Tibial nerve (tissue), 4 donors: ENCODE data around the gene NTF3. TPM values are rescaled to one million over a fixed set of nuclear protein-coding genes. Genes with fewer than 3 reads are reported as not detected.

Source experiments
- DNase-seq, 2 donors: peaks; one replicate each; pipeline ENCODE4 v3.0.0-alpha.2; 2019; ENCODE audit warnings: low spot score in 2 of 2
- H3K27ac ChIP-seq, 4 donors: fragments of 200-600 bp; sonication (generic) in 3 of 4; one replicate each; pipeline ENCODE4 v1.5.1; 2017 to 2019; ENCODE audit warnings: mild to moderate bottlenecking in 1 of 4
- H3K27me3 ChIP-seq, 2 donors: fragments of 200-600 bp; sonication (generic) in 1 of 2; one replicate each; pipeline versions ENCODE4 v1.5.1 to v1.6.0; 2017 to 2019
- H3K36me3 ChIP-seq, 3 donors: fragments of 200-600 bp; sonication (generic); one replicate each; pipeline ENCODE4 v1.5.1; 2018 to 2019
- H3K4me1 ChIP-seq, 4 donors: fragments of 200-600 bp; sonication (generic) in 3 of 4; one replicate each; pipeline ENCODE4 v1.5.1; 2017 to 2019
- H3K4me3 ChIP-seq, 4 donors: fragments of 200-600 bp; sonication (generic) in 3 of 4; one replicate each; pipeline ENCODE4 v1.5.1; 2017 to 2019; ENCODE audit warnings: mild to moderate bottlenecking in 1 of 4, moderate library complexity in 1 of 4
- H3K9me3 ChIP-seq, 4 donors: fragments of 200-600 bp; sonication (generic) in 3 of 4; one replicate each; pipeline ENCODE4 v1.5.1; 2017 to 2019
- CTCF ChIP-seq, 5 experiments: fragments of 200-600 bp in 3 of 5; fragments of 450-650 bp in 2 of 5; sonication (generic) in 3 of 5; IDR thresholded peaks; one replicate each; pipeline ENCODE4 v1.5.1; 2016 to 2019; ENCODE audit warnings: antibody characterized with exemption in 5 of 5, mild to moderate bottlenecking in 3 of 5, moderate library complexity in 2 of 5
- EP300 ChIP-seq, 2 donors: sonication (generic); formaldehyde crosslinking; IDR thresholded peaks; one replicate each; pipeline ENCODE4 v1.6.1; 2017; ENCODE audit warnings: antibody characterized with exemption in 2 of 2, mild to moderate bottlenecking in 1 of 2
- POLR2A ChIP-seq, 2 donors: fragments of 450-650 bp; IDR thresholded peaks; one replicate each; pipeline ENCODE4 v1.6.1; 2017; ENCODE audit warnings: antibody characterized with exemption in 2 of 2, mild to moderate bottlenecking in 2 of 2, moderate library complexity in 2 of 2
- WGBS, 2 donors: methylation state at CpG; one replicate each; pipeline ENCODE4 v1.1.5; 2018; 5-methylcytosine and 5-hydroxymethylcytosine counted together
- total RNA-seq, 4 donors: library from RNA; depleted of rRNA; stranded (reverse); fragments of >200 nt; gene quantifications; one replicate each; pipeline ENCODE4 v1.1.0, GENCODE V29; 2016

Gene NTF3
- total RNA-seq, 4 donors from 2014 or later = 1.2 to 5.3 TPM; not detected in 2

DNA sequence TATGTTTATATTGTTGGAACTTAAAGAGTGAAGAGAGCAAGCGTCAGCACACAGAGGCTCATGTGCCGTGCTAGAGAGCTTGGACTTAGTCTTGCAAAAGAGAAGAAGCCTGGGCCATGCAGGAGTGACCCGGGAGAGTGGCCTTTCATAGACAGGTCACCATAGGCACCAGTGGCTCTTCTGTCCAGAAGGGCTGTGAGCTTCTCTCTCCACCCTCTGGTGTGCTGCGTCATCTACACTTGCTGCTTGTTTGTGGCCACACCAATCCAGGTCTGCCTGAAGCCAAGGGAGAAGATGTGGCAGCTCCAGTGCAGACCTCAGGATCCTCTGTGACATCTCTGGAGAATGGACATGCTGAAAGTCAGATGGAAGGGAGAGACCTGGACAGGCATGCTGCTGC is 74.4 kb downstream of the NTF3 start:
- H3K4me1 ChIP-seq = peaks cover 0 to under 1% (median 0%) of the 10 kb centered on the region in 4 donors
- WGBS, 2 donors = 75 to 83% methylated on average over 4 of the region's 4 CpGs
- DNase-seq = no peak
- no peaks in the 10 kb centered on the region for H3K27me3 ChIP-seq
- no peaks in the 10 kb centered on the region for H3K9me3 ChIP-seq
- no peak overlapping the region for H3K27ac ChIP-seq
- TF ChIP-seq CTCF (IDR thresholded peaks at IDR 0.05) (no peak), EP300 (IDR thresholded peaks at IDR 0.05) (no peak), POLR2A (IDR thresholded peaks at IDR 0.05) (no peak)
- no peak overlapping the region for H3K4me3 ChIP-seq
- H3K36me3 ChIP-seq = no peaks in the 10 kb centered on the region

DNA sequence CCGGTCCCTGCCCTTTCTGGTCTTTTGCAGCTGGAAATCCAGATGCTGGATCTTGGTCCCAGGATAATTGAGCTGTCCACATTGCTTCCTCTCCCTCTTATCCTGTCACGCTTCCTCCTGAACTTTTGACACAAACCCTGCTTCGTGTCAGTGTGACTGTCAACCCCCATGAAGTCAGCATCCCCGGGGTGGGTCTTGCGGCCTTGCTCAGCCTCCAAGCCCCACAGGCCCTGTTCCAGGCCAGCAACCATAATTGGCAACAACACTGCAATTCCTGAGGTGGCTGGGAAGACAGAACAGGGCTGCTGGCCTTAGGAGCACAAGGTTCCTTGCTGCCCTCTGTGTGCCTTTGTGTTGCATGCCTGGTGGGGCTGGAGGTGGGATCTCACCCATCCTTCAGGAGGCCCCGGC is 74.9 kb downstream of the NTF3 start:
- Histone ChIP-seq H3K27ac (no peak overlapping the region), H3K4me3 (no peak overlapping the region), H3K36me3 (no peaks in the 10 kb centered on the region), H3K4me1 (peaks cover 0 to 5% (median 1%) of the 10 kb centered on the region in 4 donors), H3K9me3 (no peaks in the 10 kb centered on the region), H3K27me3 (no peaks in the 10 kb centered on the region)
- no peak for TF ChIP-seq EP300 (IDR thresholded peaks at IDR 0.05)
- TF ChIP-seq POLR2A (IDR thresholded peaks at IDR 0.05) = no peak
- TF ChIP-seq CTCF (IDR thresholded peaks at IDR 0.05) = no peak
- DNase-seq = no peak
- WGBS, 2 donors = 62 to 67% methylated on average over 6 of the region's 6 CpGs

- DNase-seq = no peak
- H3K4me3 ChIP-seq = no peak overlapping the region
- no peaks in the 10 kb centered on the region for H3K27me3 ChIP-seq
- no peaks in the 10 kb centered on the region for H3K9me3 ChIP-seq
- H3K27ac ChIP-seq = no peak overlapping the region
- no peaks in the 10 kb centered on the region for H3K36me3 ChIP-seq
- 80 to 86% methylated on average over 8 of the region's 8 CpGs for WGBS, 2 donors
- TF ChIP-seq CTCF (IDR thresholded peaks at IDR 0.05) = no peak
- TF ChIP-seq EP300 (IDR thresholded peaks at IDR 0.05) = no peak
- TF ChIP-seq POLR2A (IDR thresholded peaks at IDR 0.05) = no peak
- peaks cover 0 to 5% (median 1%) of the 10 kb centered on the region in 4 donors for H3K4me1 ChIP-seq
Measured at GRCh38 chr12:5507401-5507935, 75.6 kb downstream of the NTF3 start.

GRCh38 chr12:5507944-5508343 is 76.0 kb downstream of the NTF3 start:
- Histone ChIP-seq H3K4me3 (no peak overlapping the region), H3K9me3 (no peaks in the 10 kb centered on the region), H3K4me1 (peaks cover 0 to 5% (median 1%) of the 10 kb centered on the region in 4 donors), H3K27me3 (no peaks in the 10 kb centered on the region), H3K36me3 (no peaks in the 10 kb centered on the region), H3K27ac (no peak overlapping the region)
- no peak for TF ChIP-seq POLR2A (IDR thresholded peaks at IDR 0.05)
- TF ChIP-seq CTCF (IDR thresholded peaks at IDR 0.05) = no peak
- TF ChIP-seq EP300 (IDR thresholded peaks at IDR 0.05) = no peak
- no peak for DNase-seq
- WGBS, 2 donors = 90 to 91% methylated on average over 5 of the region's 5 CpGs

GRCh38 chr12:5509102-5509501 is 77.2 kb downstream of the NTF3 start:
- H3K4me3 ChIP-seq = no peak overlapping the region
- H3K27ac ChIP-seq = no peak overlapping the region
- DNase-seq = no peak
- TF ChIP-seq EP300 (IDR thresholded peaks at IDR 0.05) = no peak
- no peak for TF ChIP-seq POLR2A (IDR thresholded peaks at IDR 0.05)
- TF ChIP-seq CTCF (IDR thresholded peaks at IDR 0.05) = no peak
- no peaks in the 10 kb centered on the region for H3K36me3 ChIP-seq
- no peaks in the 10 kb centered on the region for H3K9me3 ChIP-seq
- 85 to 96% methylated on average over 4 of the region's 4 CpGs for WGBS, 2 donors
- peaks cover 0 to 5% (median 1%) of the 10 kb centered on the region in 4 donors for H3K4me1 ChIP-seq
- no peaks in the 10 kb centered on the region for H3K27me3 ChIP-seq
